DMS153 treated with DMSO at 0.1 percent for 48 hours (cell line): ENCODE measurements around the gene MTUS2.
"Not testable (repeated sequence)": the region's sequence is repeated elsewhere in the genome, so short reads cannot be mapped to it uniquely, and the experiment has no call there.

Experiments used
- DNase-seq: peaks from one replicate; lab custom pipeline; 2025; ENCODE audit not compliant: unreplicated experiment; lab: John Stamatoyannopoulos, UW

MTUS2 gene

DNA sequence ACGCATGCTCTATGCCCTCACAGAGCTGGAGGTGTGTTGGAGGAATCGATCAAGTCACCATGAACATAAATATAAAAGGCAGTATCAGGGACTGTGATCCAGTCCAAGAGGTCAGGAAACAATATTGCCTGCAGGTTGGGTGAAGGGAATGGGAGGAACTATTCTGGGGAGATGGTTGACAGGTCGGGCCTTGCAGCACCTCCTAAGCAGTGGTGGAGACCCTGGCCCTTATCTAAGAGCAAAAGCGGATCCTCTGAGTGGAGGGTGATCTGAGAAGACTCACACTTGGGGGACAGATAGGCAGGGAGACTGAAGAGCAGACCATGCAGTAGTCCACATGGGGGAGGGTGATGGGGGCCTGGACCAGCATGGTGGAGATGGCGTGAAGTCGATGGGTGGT is 561.9 kb downstream of the MTUS2 start:
- no peak for DNase-seq

DNA sequence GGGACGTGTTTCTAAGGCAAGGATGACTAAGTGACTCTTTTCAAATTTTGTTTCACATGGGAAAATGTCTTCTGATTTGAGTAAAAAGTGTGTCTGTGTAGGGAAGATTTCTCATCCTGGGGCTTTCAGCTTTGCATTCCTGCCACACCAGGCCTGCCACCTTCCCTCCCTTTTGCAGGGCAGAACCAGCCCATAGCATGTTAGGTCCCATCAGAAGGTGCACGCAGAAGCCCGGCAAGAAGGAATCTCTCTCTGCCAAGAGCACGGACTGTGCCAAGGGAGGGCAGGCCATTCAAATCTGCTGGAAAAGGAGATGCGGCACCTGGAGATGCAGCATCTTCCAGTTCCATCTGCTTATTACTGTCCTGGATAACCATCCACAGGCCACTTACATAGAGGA is 563.3 kb downstream of the MTUS2 start:
- DNase-seq = no peak

DNA sequence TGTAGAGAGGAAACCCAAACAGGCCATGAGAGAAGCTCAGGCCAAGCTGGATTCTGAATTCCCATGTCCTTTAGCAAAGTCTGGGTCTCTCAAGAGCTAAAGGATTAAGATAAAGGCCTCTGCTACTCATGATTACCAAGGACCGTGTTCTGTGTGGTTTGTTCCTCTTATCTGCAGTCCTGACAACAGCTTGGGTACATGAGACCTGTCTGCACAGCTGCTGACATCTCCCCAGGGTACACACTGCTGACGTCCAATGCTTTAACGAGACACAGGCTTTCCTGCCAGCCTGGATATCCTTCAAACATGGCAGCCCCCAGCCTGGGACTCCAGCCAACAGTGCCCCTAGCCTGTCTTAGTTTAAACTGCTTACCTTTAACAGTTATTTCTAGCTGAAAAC is 564.3 kb downstream of the MTUS2 start:
- DNase-seq = no peak

DNA sequence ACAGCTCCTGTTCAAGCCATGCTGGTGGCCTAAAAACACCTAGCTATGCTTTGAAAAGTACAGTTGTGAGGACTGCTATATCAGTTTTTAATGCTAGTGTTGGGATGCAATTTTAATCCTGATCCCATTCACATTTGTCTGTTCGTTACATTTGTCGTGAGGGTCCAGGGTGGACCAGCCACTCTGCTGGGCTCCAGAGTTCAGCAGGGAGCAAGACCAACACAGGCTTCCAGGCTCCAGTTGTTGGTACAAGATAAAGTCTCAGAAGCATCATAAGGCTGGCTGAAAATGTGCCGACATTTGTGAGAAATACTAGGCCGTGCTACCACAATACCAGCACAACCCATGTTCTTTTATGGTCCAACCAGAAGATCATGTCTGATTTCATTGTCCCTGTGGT is 564.7 kb downstream of the MTUS2 start:
- no peak for DNase-seq

DNA sequence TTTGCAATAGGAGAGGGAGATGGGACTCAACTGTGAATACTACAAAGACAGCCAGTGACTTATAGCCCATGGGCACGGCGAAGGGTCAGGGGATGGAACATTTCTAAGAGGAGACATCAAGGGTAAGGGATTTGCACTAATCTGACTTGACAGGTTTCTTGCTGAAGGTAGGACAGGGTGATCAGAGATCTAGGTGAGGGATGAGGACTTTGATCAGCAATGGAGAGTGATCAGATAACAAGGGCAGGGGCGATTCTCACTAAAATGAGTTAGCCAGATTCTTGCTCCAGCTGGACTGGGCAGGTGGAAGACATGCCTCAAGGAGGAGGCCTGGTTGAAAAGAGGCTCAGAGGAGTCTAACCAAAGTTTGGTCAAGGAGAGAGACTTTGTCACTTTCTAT is 566.1 kb downstream of the MTUS2 start:
- DNase-seq = no peak

DNA sequence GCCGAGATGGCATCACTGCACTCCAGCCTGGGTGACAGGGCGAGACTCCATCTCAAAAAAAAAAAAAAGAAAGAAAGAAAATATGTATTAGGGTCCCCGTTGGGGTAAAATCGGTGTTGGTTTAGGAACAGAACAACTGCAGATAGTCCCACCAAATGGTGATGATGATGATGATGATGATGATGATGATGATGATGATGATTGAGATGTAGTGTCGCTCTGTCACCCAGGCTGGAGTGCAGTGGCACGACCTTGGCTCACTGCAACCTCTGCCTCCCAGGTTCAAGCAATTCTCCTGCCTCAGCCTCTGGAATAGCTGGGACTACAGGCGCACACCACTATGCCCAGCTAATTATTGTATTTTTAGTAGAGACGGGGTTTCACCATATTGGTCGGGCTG is 570.5 kb downstream of the MTUS2 start:
- DNase-seq = not testable (repeated sequence)

DNA sequence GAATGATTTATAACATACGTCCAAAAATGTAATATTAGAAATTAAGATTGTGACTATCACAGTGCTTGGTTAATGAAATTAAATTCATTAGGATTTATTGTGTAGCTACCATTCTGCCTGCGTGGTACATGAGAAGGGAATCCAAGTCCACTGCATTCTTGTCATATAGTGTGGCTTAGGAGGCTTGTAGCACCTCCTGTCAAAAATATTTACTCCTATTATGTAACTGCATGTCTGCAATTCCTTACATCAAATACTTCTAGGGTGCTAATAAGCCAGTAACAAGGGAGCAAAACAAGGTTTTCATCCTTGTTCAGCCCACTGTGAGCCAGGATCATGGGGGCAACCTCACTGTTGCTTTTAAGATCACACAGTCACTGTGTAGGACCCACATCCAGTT is 576.3 kb downstream of the MTUS2 start:
- no peak for DNase-seq

DNA sequence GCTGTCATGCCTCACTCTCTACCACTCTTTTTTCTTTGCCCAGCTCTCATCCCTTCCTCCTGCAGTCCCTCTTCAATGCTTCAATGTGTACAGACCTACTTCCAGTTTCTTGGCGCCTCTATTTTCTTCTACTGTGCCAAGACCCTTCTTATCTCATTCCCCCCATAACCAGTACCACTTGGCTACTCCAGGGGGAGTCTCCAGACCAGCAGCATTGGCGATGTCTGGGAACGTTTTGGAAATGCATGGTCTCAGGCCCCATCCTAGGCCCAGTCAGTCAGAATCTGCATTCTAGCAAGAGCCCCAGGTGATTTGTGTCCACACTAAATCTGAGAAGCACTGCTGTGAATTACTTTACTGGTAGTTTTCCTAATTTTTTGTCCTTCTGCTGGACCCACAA is 577.1 kb downstream of the MTUS2 start:
- no peak for DNase-seq

DNA sequence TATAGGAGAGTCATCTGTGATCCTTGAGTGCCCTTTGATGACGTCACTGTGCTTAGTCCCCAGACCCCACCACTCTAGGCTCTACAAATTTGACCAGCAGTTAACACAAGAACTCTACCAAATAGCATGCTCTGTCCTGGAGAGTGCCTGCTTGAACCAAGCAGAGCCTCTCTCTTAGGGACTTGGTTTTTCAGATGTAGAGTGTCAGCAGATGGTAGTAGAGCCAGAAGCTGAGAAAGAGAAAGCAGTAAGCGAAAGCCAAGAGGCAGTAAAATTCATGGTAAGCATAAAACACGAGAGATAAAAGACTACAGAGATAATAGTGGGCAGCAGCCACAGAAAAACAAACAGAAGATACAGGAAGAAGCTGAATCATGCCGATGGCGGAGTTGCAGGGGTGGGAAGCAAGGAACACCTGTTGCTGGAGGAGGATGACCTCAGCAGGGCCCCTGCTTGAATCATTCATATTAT is 582.1 kb downstream of the MTUS2 start:
- DNase-seq = peak; percentile 16

DNA sequence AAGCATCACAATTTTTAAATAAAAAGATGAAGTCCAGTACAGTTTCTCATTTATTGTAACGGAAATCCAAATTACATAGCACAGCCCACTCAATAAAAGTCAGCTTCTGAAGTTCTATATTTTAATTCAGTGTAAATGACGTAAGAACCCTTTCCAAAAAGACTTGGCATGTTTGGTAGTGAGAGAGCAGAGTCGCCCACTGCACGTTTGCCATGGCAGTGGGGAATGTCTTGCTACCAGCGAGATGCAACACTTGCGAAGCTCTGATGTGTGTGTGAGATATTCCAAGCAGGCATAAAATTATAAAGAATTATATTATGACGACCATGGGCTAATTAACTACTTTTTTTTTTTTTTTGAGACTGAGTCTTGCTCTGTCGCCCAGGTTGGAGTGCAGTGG is 585.3 kb downstream of the MTUS2 start:
- no peak for DNase-seq

DNA sequence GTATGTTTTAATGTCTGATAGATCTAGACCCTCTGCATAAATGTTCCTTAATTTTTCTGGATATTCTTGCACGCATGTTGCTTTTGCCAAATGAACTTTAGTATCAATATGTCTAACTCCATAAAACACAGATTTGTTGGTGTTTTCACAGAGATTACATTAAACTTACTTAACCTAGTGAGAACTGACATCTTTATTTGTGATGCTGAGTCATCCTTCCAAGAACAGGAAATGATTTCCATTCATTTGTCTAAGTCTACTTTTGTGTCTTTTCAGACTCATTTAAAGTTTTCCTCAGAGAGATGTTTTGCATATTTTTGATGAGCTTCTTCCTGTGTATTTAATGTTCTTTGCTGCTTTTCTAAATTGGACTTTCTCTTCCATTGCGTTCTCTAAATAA is 591.3 kb downstream of the MTUS2 start:
- no peak for DNase-seq

DNA sequence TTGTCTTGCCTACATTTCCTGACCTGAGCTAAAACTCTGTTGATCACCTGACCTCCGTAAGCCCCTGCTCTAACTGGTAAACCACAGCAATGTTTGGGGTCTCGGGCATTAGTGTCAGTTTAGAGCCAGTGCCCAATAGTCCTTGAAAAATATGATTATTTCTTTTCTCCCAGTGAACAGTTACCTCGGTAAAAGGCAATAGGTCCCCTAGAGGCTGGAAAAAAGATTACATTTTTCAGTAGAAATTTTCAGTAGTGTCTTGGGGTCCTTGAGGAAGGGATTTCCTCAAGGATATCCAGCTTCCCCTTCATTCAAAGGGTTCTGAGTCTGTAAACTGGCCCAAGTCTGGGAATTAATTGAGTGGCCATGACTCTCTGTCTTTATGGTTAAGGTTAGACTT is 597.9 kb downstream of the MTUS2 start:
- DNase-seq = no peak

DNA sequence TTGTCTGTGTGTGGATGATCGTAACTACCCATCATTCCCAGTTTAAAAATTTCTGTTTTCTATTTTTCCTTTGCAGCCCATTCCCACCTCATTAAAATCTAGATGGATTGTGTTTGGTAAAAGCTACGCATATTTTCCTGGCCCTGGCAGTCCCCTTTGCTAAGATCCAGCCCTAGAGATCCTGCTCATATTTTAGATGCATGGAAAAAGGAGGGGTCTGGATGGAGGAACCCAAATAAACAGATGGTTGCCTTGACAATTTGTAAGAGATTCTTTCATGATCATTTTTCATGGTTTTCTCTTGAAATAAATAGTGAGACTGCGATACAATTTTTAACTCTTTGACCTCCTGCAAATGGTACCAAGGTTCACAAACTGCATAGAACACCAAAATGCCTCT is 601.0 kb downstream of the MTUS2 start:
- DNase-seq = no peak

DNA sequence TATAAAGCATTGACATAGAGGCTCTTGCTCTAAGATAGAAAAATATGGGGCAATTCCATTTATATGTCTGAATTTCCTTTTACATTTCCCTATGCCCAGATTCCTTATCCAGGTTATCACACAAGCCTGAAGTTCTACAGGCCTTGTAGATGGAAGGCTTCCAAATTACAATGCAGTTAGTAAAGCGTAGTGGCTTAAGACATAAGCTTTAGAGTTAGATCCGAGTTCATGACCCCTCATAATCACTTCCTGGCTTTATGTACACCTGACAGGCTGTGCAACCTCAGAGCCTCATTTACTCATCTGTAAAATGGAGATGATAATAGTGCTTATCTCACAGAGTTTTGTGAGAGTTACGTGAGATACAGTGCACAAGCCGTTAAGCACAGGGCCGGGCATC is 601.9 kb downstream of the MTUS2 start:
- no peak for DNase-seq

DNA sequence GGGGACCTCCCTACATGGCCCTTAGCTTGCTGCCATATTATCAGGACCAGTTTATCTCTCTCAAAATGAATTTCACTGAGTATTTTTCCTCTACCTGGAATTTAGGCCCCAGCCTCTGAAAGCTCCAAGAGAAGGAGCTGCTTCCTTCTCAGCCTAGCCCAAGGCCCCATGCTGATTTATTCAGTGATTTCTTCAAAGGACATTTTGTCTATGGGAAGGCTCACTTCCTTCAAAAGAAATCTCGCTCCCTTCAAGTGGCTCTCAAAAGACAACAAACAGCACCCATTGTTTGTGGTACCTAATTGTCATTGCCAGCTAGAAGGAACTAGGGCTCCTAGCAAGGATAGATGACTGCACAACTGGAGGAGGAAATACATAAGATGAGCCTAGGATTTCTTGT is 602.9 kb downstream of the MTUS2 start:
- DNase-seq = no peak

DNA sequence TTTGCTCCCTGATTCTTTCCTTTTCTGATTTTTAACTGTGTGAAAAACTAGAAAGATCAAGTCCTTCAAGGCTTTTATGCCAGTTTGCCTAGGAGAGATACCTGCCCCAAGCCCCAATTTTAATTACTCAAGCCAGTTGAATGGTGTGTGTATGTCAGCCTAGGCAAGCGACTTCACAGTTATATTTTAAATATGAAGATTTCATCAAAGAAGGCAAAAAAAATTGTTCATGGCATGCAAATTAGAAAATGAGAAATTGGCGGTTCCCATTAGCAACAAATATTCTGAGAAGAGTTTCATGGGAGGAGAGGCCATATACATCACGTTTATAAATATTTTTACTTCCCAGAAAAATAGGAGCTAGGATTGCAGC is 607.8 kb downstream of the MTUS2 start:
- DNase-seq = no peak

DNA sequence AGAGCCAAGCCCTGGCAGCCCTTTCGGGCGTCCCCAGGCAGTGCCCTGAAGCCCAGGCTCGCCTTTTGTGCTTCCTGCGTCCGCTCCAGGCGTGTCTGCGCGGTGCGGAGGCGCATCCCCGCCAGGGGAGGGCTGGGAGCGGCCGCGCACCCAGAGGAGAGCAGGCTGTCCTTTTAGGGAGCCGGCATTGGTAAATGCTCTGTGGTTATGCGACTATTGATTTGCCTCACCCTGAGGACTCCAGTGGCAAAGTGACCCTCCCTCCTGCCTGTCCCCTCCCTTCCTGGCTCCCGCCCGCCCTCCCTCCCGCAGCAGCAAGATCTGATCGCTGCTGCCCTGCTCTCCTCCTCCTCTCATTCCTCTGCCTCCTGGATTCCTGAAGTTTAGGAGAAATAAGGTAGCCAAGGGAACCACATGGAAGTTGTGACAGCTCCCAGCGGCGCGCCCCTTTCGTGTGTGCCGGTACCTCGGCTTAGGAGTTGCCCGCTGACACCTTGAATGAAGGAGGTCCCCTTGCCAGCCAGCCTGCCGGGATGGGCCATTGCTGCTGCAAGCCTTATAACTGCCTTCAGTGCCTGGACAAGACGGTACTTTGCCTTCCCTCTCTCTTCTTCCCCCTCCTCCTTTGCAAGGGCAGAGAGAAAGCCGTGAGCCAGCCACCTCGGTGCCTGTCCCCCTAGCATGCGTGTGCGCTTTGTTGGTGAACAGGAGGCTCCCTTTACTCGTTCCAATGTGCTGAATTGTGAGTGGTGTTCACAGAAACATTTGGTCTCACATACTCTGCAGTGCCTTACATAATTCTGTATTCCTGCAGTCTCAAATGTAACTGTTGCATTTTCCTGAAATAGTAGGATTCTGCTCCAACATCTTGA is 608.4 kb downstream of the MTUS2 start:
- DNase-seq = peak; percentile 27

DNA sequence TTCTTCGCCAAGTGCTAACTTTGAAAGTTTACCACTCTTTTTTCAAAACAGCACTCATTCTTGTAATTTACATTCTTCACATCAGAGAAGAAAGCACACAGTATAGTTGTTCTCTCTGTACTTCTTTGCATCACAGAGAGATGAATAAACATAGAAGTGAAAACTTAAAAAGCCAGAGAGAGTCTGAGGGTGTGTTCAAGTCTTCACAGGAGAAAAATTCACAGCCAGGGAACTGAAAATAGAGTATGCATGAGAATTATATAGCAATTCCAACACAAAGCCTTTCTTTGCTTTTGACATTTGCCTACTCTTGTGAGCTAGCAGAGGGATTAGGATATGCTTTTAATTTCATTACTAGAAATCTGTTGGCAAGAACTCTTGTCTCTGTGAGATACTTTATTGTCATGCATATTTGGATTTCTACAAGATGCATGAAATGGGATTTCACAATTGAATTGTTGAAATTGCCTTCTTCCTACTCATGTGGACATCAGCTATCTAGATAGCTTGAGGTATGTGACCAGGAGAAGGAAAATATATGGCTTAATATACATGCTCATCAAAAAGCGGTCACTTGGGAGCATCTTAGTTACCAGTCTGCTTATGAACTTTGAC is 609.3 kb downstream of the MTUS2 start:
- DNase-seq = no peak

DNA sequence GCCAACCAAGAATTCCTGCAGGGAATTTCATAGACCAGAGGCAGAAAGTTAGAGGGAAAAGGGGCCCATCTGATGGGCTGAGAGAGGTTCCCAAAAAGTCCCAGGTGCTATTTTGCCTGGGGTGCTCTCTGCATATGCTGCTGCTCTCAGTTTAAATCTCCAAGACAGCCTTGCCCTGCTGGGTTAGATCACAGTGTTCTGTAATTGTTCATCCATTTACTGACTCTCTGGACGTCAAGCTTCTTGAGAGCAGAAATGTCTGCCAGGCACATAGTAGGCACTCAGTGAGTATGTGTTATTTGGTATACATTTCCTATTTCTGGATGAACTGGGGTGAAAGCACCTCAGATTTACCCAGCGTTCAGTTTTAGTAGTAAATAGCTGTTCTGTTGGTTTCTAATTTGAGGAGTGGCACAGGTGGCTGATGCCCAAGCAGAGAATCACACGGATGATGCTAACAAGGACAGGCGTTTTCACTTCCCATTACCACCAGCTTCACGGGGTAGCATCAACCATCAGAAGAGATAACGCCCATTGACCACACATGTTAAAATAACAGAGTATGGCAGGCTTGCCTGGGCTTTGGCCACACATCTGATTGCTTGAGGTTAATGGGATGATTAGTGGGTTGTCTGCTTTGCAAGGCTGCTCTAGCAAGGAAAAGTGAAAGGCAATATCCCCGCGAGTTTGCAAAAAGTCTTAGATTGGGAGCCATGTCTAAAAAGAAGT is 614.2 kb downstream of the MTUS2 start:
- no peak for DNase-seq

DNA sequence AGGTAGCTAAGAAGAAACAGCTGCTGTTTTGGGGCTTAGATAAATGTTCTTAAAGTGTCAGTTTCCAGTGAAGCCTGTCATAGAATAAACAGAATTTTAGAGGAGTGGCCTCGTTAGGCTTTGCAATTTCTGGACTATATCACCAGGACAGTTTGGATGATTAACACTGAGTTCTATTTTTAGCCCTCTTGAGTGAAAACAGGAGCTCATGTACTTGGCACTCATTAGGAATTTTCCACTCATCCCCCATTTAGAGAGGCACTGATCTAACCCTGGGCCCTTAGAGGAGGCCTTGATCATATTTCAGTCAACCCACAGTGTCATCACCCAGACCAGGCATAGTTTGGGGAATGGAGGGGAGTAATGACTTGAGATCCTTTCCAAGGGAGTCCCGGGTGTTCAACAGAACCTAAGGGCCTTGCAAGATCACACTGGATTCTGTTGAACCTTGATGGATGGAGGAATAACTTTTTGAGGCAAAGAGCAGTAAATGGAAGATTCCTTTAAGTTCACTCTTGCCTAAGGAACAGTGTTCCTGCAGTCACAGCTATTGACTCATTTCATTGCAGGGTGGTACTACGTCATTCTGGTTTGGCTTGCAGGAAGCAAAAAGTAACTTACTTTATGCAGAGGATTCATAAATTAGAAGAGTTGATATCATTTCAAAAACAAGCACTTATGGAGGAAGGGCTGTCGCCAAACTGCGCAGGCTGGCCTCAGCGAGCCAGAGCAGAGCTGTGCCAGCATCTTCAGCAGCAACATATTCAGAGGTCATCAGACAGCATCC is 615.2 kb downstream of the MTUS2 start:
- DNase-seq = no peak

DNA sequence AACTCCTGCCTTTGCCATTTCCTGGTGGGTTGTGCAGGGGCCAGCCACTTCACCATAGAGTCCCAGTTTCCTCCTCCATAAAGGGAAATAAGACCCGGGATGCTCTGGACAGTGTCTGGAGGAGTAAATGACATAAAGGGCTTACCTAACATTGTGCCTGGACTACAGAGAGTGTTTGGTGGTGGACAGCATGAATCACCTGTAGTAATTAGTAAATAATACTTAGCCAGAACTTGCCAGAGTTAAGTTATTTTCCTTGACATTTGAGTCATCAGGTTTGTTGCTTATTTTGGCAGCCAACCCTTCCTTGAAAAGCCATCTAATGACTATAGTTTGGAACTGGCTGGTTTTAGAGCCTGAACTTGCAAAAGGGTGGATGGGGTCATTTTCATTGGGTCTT is 616.2 kb downstream of the MTUS2 start:
- DNase-seq = no peak
